K562 (cell line): Measurements from ENCODE around the gene HMGN1. TPM values are rescaled to one million over a fixed set of nuclear protein-coding genes. Genes with fewer than 3 reads are reported as not detected.
A peak's percentile ranks its signal among the peaks of the same experiment; 100 is the strongest.

Experiments
- BACH1 ChIP-seq: fragments of 200-800 bp; sonication (Bioruptor generic); IDR thresholded peaks from 2 replicates; pipeline ENCODE4 v1.6.1; 2016; ENCODE audit warnings: missing genetic modification characterization, missing compliant biosample characterization
- C11orf30 ChIP-seq: fragments of 450-650 bp; IDR thresholded peaks from 2 replicates; pipeline ENCODE4 v1.6.1; 2016; ENCODE audit warnings: low read depth, mild to moderate bottlenecking
- HBP1 ChIP-seq: fragments of 450-650 bp; formaldehyde crosslinking; IDR thresholded peaks from 2 replicates; pipeline ENCODE4 v1.4.0; 2022; ENCODE audit warnings: missing genetic modification characterization
- HDAC2 ChIP-seq: fragments of 450-650 bp; IDR thresholded peaks from 2 replicates; pipeline ENCODE4 v1.6.1; 2016; ENCODE audit warnings: mild to moderate bottlenecking
- HEY1 ChIP-seq: fragments of 250-450 bp; sonication (Bioruptor Pico); IDR thresholded peaks from 2 replicates; pipeline ENCODE4 v1.5.0; 2020; ENCODE audit warnings: mild to moderate bottlenecking, moderate library complexity, borderline replicate concordance
- HMBOX1 ChIP-seq: sonication (generic); IDR thresholded peaks from 2 replicates; pipeline ENCODE4 v1.6.1; 2016
- IRF2 ChIP-seq: sonication (generic); formaldehyde crosslinking; IDR thresholded peaks from 2 replicates; pipeline ENCODE4 v1.8.1; 2022; ENCODE audit warnings: mild to moderate bottlenecking, missing genetic modification reagents
- MAFK ChIP-seq: IDR thresholded peaks from 2 replicates; pipeline ENCODE4 v1.6.1; 2011; ENCODE audit warnings: low read length, improper control_type of control experiment
- MAZ ChIP-seq, 2 experiments: fragments of 450-650 bp in 1 of 2; sonication (generic) in 1 of 2; formaldehyde crosslinking; IDR thresholded peaks in 1 of 2; conservative IDR thresholded peaks in 1 of 2; 2 replicates each; pipeline versions ENCODE4 v1.4.0 to v1.5.0; 2020; ENCODE audit warnings: mild to moderate bottlenecking in 1 of 2, missing genetic modification reagents in 1 of 2
- MYNN ChIP-seq, 2 experiments: sonication (generic); formaldehyde crosslinking in 1 of 2; IDR thresholded peaks; 2 replicates each; pipeline versions ENCODE4 v1.5.0 to v1.6.1; 2016 to 2020; ENCODE audit warnings: antibody characterized with exemption in 1 of 2, missing genetic modification reagents in 1 of 2
- RBM14 ChIP-seq: fragments of 200-400 bp; formaldehyde crosslinking; IDR thresholded peaks from 2 replicates; pipeline ENCODE4 v1.6.1; 2018; ENCODE audit warnings: low read depth, mild to moderate bottlenecking, low read length, moderate library complexity, borderline replicate concordance; ENCODE audit not compliant: insufficient read depth
- SETDB1 ChIP-seq: IDR thresholded peaks from one replicate; pipeline ENCODE4 v1.6.1; 2012; ENCODE audit warnings: low read length, control low read depth, inconsistent platforms
- SIX5 ChIP-seq, 2 experiments: IDR thresholded peaks; 2 replicates each; pipeline ENCODE4 v1.6.1; 2011; ENCODE audit warnings: low read length in 2 of 2, borderline replicate concordance in 1 of 2, low read depth in 1 of 2, mild to moderate bottlenecking in 1 of 2, moderate library complexity in 1 of 2; ENCODE audit not compliant: insufficient read depth in 1 of 2
- SMC3 ChIP-seq: conservative IDR thresholded peaks from 2 replicates; pipeline ENCODE4 v1.6.1; 2011; ENCODE audit warnings: low read depth, low read length, improper control_type of control experiment; ENCODE audit not compliant: insufficient read depth
- SRSF3 ChIP-seq: fragments of 200-400 bp; formaldehyde crosslinking; IDR thresholded peaks from 2 replicates; pipeline ENCODE4 v1.6.1; 2016; ENCODE audit warnings: mild to moderate bottlenecking, low read length, moderate library complexity; ENCODE audit not compliant: insufficient read depth
- ZNF699 ChIP-seq: fragments of 250-450 bp; sonication (Bioruptor Pico); IDR thresholded peaks from 2 replicates; pipeline ENCODE4 v1.8.0; 2021; ENCODE audit warnings: mild to moderate bottlenecking, moderate library complexity; ENCODE audit not compliant: insufficient replicate concordance
- ZNF785 ChIP-seq: fragments of 250-450 bp; sonication (Bioruptor Pico); IDR thresholded peaks from 2 replicates; pipeline ENCODE4 v1.4.0; 2020; ENCODE audit warnings: mild to moderate bottlenecking
- polyA plus RNA-seq, 8 experiments: library from polyadenylated mRNA; depleted of rRNA in 4 of 8; stranded (reverse) in 5 of 8; unstranded in 3 of 8; fragments of >200 nt; fragmentation: Nextera tagmentation in 2 of 8; fragmentation: Illumina TruSeq in 1 of 8; extraction: Ambion mirVana in 2 of 8; extraction: Trizol in 1 of 8; gene quantifications; 2 replicates each; pipeline versions ENCODE4 v1.2.1 to v1.2.3, GENCODE V29; 2011 to 2014; ENCODE audit warnings: inconsistent platforms in 1 of 8, missing spikeins in 1 of 8
- total RNA-seq, 7 experiments: library from RNA; depleted of rRNA in 6 of 7; stranded (reverse); fragments of >200 nt in 6 of 7; fragmentation: Illumina TruSeq in 2 of 7; extraction: Trizol in 2 of 7; gene quantifications; 2 replicates each; pipeline versions ENCODE4 v1.2.1 to v1.2.3, GENCODE V29; 2011 to 2021; ENCODE audit warnings: low replicate concordance in 1 of 7
- TF ChIP-seq, protein P1 (sequence below): fragments of 200-800 bp; sonication (Bioruptor generic); IDR thresholded peaks from 2 replicates; pipeline ENCODE4 v1.6.1; 2017; ENCODE audit warnings: missing genetic modification characterization, missing compliant biosample characterization
- TF ChIP-seq, protein P2 (sequence below): fragments of 250-450 bp; sonication (Bioruptor Pico); IDR thresholded peaks from 2 replicates; pipeline ENCODE4 v1.9.0; 2021; ENCODE audit warnings: mild to moderate bottlenecking, inconsistent platforms

HMGN1 gene
- total and polyA plus RNA-seq, 9 of the 15 experiments (the other 6 are each of a cell fraction or from before 2014, with no cell fraction given) = 124 to 626 (median 498) TPM

DNA sequence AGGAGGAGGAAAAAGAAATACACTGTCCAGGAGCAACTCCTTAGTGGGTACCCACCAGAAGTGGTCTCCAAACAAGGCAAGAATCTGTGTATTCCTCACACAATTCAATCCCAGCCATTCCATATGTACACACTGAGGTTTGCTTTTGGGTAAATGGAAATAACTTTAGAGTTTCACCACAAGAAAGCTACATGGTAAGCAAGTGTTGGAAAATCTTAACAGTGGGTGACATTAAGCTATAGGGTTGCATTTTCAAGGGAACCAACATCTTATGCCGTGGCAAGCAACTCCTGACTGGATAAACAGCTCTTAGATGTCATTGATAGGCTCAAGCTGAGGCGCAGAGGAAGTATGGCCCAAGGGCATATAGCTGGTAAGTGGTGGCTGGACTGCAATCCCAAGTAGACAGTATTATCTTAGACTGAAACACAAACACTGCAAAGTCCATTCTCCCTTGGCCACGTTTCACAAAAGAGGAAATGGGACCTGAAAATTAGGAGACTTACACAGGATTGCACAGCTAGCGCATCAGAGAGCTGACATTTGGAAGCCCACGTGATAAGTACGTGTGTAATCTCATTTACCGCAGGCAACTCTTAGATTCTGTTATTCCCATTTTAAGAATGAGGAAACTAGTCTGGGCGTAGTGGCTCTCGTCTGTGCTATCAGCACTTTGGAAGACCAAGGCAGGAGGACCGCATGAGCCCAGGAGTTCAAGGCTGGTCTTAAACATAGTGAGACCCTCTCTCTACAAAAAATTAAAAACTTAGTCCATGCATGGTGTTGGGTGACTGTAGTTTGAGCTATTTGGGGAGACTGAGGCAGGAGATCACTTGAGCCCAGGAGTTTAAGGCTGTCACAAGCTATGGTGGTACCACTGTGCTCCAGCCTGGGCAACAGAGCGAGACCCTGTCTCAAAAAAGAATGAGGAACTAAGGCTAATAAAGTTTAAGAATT, 31.5 kb downstream of the HMGN1 start (continued):
- no peak for TF ChIP-seq SRSF3
- peak; percentile 92 for TF ChIP-seq HBP1 (CRISPR knock-in tag)
- TF ChIP-seq IRF2 (CRISPR knock-in tag) = no peak
- TF ChIP-seq ZNF699 (CRISPR knock-in tag) = no peak
- TF ChIP-seq, protein P1, sequence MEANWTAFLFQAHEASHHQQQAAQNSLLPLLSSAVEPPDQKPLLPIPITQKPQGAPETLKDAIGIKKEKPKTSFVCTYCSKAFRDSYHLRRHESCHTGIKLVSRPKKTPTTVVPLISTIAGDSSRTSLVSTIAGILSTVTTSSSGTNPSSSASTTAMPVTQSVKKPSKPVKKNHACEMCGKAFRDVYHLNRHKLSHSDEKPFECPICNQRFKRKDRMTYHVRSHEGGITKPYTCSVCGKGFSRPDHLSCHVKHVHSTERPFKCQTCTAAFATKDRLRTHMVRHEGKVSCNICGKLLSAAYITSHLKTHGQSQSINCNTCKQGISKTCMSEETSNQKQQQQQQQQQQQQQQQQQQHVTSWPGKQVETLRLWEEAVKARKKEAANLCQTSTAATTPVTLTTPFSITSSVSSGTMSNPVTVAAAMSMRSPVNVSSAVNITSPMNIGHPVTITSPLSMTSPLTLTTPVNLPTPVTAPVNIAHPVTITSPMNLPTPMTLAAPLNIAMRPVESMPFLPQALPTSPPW (CRISPR knock-in tag) = no peak; the same call in 1 of the 2 replicates
- no peak for TF ChIP-seq SIX5 (IDR thresholded peaks at IDR 0.05; ENCODE audit: borderline replicate concordance in 1 of 2, insufficient read depth in 1 of 2, low read depth in 1 of 2, low read length in 2 of 2)
- no peak for TF ChIP-seq RBM14
- TF ChIP-seq MYNN (IDR thresholded peaks at IDR 0.05) = no peak
- no peak for TF ChIP-seq MYNN (CRISPR knock-in tag; IDR thresholded peaks at IDR 0.05)
- TF ChIP-seq, protein P2, sequence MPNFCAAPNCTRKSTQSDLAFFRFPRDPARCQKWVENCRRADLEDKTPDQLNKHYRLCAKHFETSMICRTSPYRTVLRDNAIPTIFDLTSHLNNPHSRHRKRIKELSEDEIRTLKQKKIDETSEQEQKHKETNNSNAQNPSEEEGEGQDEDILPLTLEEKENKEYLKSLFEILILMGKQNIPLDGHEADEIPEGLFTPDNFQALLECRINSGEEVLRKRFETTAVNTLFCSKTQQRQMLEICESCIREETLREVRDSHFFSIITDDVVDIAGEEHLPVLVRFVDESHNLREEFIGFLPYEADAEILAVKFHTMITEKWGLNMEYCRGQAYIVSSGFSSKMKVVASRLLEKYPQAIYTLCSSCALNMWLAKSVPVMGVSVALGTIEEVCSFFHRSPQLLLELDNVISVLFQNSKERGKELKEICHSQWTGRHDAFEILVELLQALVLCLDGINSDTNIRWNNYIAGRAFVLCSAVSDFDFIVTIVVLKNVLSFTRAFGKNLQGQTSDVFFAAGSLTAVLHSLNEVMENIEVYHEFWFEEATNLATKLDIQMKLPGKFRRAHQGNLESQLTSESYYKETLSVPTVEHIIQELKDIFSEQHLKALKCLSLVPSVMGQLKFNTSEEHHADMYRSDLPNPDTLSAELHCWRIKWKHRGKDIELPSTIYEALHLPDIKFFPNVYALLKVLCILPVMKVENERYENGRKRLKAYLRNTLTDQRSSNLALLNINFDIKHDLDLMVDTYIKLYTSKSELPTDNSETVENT (CRISPR knock-in tag) = no peak
- TF ChIP-seq MAZ (CRISPR knock-in tag; conservative IDR thresholded peaks at IDR 0.05 in 1 of 2, IDR thresholded peaks at IDR 0.05 in 1 of 2) = peak; percentile 31 to 60; a peak in 3 of 4 replicates
- TF ChIP-seq BACH1 = peak; percentile 75; the same call in 1 of the 2 replicates
- peak; percentile 78 for TF ChIP-seq HMBOX1
- peak; percentile 26; the same call in 1 of the 2 replicates for TF ChIP-seq MAFK
- no peak for TF ChIP-seq C11orf30
- TF ChIP-seq SMC3 = no peak
- TF ChIP-seq HDAC2 = peak; percentile 64; the same call in 1 of the 2 replicates
- TF ChIP-seq SETDB1 = no peak
- no peak for TF ChIP-seq HEY1 (CRISPR knock-in tag)
- TF ChIP-seq ZNF785 (CRISPR knock-in tag) = no peak
